ENCODE data around the gene BGLAP.
A peak's percentile ranks its signal among the peaks of the same experiment; 100 is the strongest.

The BGLAP gene

GRCh38 chr1:156259805-156260204 lies 17.8 kb downstream of the BGLAP start:
- DNase-seq = no peak

GRCh38 chr1:156260896-156261295 lies 18.9 kb downstream of the BGLAP start:
- no peak for DNase-seq

- DNase-seq = no peak
Observed at GRCh38 chr1:156262461-156263287, 20.7 kb downstream of the BGLAP start.

- no peak for DNase-seq
Observed at GRCh38 chr1:156263288-156263655, 21.3 kb downstream of the BGLAP start.

GRCh38 chr1:156266051-156266450 lies 24.1 kb downstream of the BGLAP start:
- DNase-seq = no peak

GRCh38 chr1:156268336-156268735 lies 26.4 kb downstream of the BGLAP start:
- no peak for DNase-seq

GRCh38 chr1:156270314-156270713 lies 28.3 kb downstream of the BGLAP start:
- no peak for DNase-seq

GRCh38 chr1:156276532-156276931 lies 34.5 kb downstream of the BGLAP start:
- no peak for DNase-seq

GRCh38 chr1:156276966-156277381 lies 35.0 kb downstream of the BGLAP start:
- DNase-seq = no peak

GRCh38 chr1:156279837-156280236 lies 37.9 kb downstream of the BGLAP start:
- no peak for DNase-seq

- DNase-seq = no peak
Observed at GRCh38 chr1:156281281-156281680, 39.3 kb downstream of the BGLAP start.

- DNase-seq = no peak
Observed at GRCh38 chr1:156281693-156282478, 39.9 kb downstream of the BGLAP start.

GRCh38 chr1:156282479-156283222 lies 40.7 kb downstream of the BGLAP start, which contains the start of gene SMG5:
SMG5 (minus strand) TSS chr1:156282825; CDS start chr1:156282680, 145 bp downstream.
- DNase-seq = peak; percentile 97

- DNase-seq = no peak
Observed at GRCh38 chr1:156283521-156283920, 41.5 kb downstream of the BGLAP start.

GRCh38 chr1:156284112-156284511 lies 42.1 kb downstream of the BGLAP start, which contains the start of gene TMEM79:
TMEM79 (plus strand) TSS chr1:156284325; CDS start chr1:156285227, 902 bp downstream.
- DNase-seq = no peak

- DNase-seq = no peak
Observed at GRCh38 chr1:156284757-156285156, 42.8 kb downstream of the BGLAP start.

- DNase-seq = no peak
Observed at GRCh38 chr1:156285437-156285836, 43.5 kb downstream of the BGLAP start.

- no peak for DNase-seq
Observed at GRCh38 chr1:156286061-156286460, 44.1 kb downstream of the BGLAP start.

- DNase-seq = no peak
Observed at GRCh38 chr1:156289857-156290256, 47.9 kb downstream of the BGLAP start.

GRCh38 chr1:156291226-156292061 lies 49.5 kb downstream of the BGLAP start:
- DNase-seq = no peak

Measured in NCI-H2107 (cell line).